Hematopoietic multipotent progenitor cell (in vitro differentiated cells): ENCODE results near the gene PITPNC1. TPM values are rescaled to one million over a fixed set of nuclear protein-coding genes. Genes with fewer than 3 reads are reported as not detected.
"Not testable (repeated sequence)": the region's sequence is repeated elsewhere in the genome, so short reads cannot be mapped to it uniquely, and the experiment has no call there.

ENCODE experiments used
- DNase-seq, 3 donors: peaks; one replicate each; pipeline ENCODE4 v3.0.0-alpha.2; 2011 to 2015; ENCODE audit warnings: low read depth in 2 of 3, low spot score in 2 of 3
- total RNA-seq: library from RNA; depleted of rRNA; stranded (reverse); fragments of >200 nt; gene quantifications from one replicate; pipeline ENCODE4 v1.2.3, GENCODE V29; 2012

The PITPNC1 gene
- total RNA-seq, 1 donor: 5.9 TPM

DNA sequence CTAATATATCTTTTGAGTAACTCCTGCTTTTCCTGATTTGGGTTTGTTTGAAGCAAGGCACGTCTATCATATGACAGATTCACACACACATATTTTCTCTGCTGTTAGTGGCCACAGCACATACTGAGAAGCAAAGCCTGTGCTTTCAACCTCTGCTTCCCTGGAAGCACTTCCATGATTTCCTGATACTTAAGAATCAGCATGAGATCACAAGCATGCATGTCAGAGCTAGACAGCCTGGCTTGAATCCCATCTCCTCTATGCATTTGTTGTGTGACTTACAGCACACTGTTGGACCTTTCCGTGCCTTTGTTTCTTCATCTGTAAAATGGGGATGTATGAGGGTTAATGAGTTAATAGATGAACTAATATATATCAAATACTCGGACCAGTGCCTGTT lies 189.6 kb downstream of the PITPNC1 start:
- DNase-seq: no peak

DNA sequence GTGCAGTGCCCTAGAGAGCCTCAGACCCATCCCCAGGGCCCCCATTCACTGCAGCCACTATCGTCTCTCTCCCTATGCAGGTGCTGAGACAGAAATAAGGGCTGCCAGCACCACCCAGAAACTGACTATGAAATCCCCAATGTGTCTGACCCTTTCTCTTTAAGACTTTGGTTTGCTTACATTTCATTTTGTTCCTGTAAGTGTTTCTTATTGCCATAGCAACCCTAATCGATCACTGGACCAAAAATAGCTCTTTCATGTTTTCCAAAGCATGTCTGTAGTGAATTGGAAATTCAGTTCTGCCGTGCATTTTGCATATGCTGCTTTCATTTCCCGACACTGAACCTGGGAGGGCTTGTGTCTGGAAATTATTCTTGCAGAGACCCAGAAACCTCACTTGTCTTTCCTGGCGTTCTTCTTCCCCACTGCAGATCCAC lies 192.0 kb downstream of the PITPNC1 start:
- no peak for DNase-seq

DNA sequence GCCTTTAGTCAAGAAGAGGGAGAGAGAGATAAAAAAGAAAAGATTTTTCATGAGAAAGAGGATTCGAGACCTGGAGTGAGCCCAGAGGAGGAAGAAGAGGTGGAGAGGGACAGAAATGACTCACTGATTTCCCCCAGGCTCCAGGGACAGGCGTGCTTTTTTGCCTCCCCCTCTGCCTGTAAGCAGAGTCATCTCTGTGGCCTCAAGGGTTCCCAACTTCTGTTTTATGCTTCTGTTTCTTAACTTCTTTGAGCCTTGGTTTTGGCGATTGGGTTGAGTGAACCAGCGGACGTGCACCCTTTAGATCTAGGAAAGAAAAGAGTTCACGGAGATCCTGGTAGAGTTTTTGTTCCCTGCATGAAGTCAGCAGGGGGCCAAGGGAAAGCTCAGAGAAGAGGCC lies 192.8 kb downstream of the PITPNC1 start:
- no peak for DNase-seq

DNA sequence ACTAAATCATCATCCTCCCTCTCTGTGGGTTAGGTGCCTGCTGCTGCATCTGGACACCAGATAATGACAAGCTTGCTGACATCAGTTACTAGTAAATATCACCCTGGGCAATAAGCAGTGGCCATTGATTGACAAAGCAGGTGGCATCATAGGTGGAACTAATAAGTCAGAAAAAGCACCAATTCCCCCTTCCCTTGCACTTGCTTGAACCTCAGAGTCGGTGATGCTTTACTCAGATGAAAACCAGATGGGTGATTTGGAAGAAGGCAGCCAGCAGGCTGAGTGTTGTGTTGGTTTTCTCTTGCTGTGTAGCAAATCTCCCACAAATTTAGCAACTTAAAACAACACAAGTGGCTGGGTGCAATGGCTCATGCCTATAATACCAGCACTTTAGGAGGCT lies 193.7 kb downstream of the PITPNC1 start:
- DNase-seq: no peak

DNA sequence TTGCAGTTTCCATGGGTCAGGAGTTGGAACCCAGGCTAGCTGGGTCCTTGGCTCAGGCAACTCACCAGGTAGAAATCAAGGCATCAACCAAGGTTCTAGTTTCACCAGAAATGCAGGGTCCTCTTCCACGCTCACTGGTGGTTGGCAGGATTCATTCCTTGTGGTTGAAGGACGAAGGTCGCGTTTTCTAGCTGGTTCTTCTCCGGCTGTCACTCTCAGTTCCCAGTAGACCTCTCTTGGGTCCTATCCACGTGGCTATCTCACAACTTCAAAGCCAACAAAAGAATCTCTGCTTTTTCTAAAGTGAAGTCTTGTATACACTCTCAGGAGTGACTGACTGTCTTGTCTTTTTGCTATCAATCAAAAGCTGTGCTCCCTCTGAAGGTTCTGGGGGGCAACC lies 194.4 kb downstream of the PITPNC1 start:
- no peak for DNase-seq

DNA sequence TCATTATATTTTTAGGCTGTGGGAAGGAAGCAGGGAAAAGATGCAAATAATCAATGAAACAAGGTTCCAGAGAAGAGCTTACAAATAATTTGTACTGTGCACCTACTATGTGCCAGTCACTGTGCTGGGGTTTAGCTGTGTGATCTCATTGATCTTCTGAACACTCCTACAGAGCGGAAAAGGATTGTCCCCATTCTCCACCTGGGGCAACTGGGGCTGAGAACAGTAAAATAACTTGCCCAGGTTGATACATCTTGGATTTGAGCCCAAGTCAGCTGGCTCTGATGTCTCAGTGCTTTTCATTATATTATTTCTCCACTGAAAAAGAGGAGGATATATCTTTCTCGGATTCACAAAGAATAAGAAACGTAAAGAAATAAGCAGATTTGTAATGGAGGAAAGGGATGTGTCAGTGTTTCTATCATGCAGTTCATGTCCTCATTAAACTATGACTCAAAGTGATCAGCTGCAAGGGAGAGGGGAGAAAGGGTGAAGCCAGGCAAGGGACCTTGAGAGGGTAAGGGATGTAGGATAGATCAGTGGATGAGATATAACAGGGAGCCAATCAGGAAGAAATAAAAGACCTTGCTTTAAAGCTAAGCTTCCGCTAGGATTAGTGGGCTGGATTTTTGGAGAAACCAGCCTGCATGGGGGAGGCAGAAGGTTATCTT lies 197.0 kb downstream of the PITPNC1 start:
- DNase-seq: no peak

DNA sequence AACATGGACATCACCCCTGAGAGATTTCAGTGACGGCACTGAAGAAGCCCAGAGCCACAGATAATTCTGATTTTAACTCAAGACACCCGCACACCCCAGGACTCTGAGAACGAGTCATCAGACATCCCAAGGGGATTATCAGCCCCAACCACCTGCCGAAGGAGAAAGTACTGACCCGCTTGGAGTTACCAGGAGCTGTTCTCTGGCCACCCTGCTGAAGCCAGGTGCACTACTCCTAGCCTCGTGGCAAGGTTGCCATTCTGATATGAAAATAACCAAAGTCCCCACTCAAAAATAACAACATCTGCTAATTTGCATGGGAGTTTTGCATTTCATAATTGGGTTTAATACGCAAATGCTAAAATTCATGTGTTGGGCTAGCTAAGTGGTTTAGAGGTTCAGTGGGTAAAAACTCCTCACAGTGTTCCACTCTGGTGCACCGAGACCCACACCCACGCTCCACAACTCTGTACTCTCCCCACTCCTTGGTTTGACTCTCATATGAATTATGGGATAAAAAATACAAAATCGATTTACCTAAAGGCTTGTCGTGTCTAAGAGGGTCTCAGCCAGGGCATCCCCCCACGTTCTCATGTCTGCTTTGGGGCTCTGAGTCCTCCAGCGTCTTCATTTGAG lies 197.7 kb downstream of the PITPNC1 start:
- DNase-seq: no peak

DNA sequence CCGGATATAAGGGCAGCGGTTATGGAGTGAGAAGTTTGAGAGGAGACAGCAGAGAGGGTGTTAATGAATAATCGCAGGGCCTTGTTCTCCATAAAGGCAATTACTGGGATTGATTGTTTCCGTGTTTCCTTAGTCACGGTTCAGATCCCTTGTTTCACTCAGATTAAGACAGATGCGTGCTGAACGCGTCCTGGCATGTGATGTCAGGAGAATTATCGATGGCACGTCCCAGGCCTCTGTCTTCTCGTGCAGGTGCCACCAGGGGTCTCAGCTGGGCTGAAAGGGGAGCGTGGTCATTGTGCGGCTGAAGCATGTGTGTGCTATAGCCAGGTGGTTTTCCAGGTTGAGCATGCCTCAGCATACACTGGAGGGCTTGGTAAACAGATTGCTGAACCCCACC lies 198.2 kb downstream of the PITPNC1 start:
- DNase-seq: no peak

DNA sequence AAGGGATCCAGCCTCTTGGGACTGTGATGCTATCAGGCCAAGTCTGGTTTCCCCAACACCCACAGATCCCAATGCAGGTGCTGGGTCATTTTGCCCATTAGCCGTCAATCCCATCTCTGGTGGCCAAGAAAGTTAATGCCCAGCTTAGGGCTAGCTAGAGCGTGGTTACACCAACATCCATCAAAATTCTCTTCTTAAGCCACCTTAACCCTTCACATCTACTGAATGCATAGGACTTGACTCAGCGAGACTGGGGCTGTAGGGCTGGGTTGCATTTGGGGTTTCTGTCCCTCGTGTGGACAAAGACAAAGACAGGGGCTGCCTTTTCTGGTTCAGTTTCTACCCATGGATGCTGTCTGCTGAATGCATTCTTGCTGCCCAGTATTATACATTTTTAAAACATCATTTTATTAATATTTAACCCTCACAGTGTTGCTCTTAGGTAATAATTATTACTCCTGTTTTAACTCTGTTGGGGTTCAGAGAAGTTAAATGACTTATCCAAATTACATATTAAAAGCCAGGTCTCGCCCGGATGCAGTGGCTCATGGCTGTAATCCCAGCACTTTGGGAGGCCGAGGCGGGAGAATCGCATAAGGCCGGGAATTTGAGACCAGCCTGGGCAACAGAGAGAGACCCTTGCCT lies 199.5 kb downstream of the PITPNC1 start:
- DNase-seq: no peak

DNA sequence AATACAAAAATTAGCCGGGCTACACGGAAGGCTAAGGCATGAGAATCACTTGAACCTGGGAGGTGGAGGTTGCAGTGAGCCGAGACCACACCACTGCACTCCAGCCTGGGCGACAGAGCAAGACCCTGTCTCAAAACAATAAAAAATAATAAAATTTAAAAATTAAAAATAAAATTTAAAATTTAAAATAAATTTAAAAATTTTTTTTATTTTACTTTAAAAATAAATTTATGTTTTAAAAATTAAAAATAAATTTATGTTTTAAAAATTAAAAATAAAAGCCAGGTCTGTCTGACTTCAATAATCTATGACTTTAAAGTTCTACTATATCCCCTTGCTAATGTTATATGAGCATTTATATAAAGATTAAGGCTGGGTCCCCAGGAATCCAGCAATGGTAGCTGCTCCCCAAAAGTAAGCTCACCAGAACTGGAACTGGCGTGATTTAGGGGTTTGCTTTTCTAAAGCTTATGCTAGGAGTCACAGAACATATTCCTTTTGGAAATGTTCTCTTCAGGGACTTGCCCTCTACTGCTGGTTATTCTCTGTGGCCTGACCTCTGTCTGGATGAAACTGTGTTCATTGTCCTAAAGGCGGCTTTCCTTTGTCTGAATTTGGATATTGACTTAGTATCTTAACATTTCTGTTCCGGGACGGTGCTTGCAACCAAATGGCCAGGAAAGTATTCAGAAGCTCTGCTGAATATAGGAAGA lies 200.5 kb downstream of the PITPNC1 start:
- DNase-seq: no peak

DNA sequence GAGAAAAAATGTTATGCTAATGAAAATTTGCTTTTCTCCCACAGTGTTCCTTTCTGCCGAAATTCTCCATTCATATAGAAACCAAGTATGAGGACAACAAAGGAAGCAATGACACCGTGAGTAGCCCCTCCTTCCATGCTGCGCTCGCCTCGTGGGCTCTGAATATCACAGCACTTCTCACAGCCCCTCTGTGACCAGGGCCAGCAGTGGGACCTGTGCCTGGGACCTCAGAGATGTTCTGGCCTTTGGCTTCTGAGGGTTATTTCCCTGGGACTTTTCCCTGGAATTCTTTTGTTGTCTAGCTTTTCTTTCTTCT lies 201.0 kb downstream of the PITPNC1 start:
- DNase-seq: no peak

DNA sequence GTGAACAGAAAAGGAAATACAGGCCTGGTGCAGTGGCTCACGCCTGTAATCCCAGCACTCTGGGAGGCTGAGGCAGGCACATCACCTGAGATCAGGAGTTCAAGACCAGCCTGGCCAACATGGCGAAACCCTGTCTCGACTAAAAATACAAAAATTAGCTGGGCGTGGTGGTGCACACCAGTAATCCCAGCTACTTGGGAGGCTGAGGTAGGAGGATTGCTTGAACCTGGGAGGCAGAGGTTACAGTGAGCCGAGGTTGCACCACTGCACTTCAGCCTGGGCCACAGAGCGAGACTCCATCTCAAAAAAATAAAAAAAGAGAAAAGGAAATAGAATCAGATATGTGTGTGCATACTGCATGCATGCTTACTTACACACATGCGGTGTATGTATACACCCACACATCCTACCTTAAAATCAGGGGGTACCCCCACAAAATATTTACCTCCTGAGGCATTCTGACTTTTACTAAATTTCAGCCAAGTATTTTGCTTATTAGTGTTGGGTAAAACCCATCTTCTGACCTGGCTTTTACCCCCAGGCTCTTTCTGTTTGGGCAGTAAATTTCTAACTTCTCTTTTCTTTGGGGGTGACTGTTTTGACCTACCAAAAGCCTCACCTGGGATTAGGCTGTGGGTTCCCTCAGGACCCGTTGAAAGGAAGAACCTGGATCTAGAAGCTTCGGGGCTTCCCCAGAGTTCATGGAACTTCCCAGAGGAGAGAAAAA lies 201.8 kb downstream of the PITPNC1 start:
- DNase-seq: not testable (repeated sequence)

DNA sequence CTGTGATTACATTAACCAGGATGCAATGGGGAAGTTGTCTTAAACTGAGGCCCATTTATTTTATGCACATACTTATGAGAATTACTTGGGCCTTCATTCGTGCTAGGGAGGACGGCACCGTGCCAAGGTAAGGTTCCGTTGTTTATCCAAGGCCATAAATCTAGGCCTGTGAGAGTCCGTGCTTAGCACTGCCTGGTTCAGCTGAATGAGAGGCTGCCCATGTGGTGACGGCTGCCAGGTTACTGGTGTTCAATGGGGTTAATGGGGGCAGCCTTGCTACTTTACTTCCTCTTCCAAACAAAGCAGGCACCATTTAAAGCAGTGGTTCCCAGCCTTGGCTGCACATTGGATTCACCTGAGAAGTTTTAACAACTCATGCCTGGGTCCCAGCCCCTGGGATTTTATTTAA lies 205.6 kb downstream of the PITPNC1 start:
- no peak for DNase-seq

DNA sequence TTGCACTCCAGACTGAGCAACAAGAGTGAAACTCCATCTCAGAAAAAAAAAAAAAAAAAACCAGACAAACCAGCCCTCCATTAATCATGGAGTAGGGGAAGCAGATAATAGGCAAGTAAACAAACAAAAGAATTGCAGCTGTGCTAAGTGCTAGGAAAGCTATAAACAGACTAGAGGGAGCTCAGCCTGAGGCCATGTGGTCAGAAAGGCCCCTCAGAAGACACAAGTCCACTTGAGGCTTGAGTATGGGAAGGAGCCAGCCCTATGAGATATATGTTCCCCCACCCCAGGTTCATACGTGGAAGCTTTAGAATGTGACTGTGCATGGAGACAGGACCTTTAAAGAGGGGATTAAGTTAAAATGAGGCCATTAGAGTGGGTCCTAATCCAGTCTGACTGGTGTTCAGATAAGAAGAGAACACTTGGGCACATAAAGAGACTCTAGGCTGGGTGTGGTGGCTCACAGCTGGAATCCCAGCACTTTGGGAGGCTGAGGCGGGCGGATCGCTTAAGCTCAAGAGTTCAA lies 208.1 kb downstream of the PITPNC1 start:
- DNase-seq: no peak

DNA sequence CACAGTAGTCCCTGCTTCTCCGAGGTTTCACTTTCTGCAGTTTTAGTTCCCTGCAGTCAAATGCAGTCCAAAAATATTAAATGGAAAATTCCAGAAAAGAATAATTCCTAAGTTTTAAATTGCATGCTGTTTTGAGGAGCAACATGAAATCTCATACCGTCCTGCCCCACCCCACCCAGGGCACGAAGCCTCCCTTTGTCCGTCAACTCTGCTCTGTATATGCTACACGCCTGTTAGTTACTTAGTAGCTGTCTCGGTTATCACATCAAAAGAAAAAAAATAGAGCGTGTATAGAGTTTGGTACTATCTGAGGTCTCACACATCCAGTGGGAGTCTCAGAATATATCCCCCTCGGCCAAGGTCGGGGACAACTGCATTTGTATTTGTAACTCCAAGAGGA lies 211.2 kb downstream of the PITPNC1 start:
- DNase-seq: no peak

DNA sequence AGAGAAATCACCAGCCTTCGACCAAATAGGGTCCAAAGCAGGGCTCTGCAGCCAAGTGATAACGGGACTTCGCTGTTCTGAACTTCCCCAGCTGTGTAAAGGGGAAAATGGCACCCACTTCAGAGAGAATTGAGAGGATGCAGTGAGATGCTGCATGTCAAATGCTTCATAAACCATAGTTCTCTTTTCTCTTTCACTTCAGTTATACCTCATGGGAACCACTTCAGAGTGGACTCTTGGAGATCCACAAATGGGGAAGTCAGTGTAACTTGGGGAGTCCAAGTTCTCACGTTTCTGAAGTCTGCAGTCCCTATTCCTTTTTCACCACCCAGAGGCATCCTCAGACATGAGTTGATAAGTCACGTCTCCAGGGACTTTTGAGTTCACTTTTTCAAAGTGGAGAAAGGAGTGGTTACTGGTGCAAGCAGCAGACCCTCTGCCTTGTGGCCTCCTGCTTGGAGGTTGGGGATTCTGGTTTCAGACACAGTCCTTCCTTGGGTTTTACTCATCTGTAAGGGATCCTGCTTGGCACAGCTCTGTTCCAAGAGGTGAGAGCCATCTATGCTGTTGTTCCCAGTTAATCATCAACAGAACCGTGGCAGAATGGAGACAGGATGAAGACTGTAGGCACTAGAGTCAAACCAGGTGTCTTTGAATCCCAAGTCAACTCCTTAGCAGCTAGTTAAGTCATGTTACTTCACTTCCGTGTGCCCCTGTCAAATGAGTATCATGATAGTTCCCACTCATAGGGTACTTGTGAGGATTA lies 217.2 kb downstream of the PITPNC1 start:
- DNase-seq: no peak

DNA sequence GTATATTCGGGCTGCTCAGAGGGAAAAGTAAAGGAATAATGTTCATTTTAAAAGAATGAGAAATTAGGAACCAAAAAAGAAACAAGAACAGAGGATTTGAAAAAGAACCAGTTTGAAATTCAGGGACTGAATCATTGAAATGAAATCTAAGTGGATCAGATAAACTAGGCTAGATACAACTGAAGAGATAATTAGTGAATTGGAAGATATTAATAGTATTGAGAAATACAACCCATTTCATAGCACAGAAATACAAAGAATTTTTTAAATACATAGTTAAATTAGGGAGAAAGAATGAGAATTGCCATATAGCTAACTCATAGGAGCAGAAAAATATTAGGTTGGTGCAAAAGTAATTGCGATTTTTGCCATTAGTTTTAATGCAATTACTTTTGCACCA lies 223.3 kb downstream of the PITPNC1 start:
- DNase-seq: no peak

DNA sequence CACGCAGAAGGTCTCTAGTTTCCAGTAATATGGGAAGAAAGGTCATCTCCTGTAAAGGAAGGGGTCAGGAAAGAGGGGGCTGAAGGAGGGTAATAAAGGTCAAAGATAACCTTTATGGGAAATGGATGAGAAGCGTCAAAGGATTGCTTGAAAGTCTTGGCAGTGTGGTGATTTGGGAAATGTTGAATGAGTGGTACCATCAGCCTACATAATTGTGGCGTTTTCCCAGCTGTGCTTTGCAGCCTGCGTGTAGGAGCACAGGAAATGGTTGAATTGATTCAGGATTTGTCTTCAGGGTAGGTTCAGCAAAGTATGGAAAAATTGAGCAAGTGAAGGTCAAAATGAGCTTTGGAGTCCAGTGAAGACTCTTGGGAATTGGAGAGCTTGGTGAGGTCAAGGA lies 224.8 kb downstream of the PITPNC1 start:
- no peak for DNase-seq

DNA sequence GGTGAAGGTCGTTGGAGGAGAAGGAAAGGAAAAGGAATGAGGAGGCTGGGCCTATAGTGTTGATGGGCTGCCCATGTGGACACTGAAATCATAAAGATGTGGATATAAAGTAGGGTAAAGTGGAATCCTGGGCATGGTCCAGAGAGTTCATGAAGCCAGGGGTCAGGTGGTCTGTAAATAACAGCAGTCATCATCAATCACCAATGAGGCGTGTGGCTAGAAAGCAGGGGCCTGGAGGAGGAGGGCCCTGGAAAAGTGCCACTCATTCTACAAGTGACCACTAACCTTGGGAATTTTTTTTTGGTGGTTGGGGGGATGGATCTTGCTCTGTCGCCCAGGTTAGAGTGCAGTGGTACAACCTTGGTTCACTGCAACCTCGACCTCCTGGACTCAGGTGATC lies 225.4 kb downstream of the PITPNC1 start:
- no peak for DNase-seq

DNA sequence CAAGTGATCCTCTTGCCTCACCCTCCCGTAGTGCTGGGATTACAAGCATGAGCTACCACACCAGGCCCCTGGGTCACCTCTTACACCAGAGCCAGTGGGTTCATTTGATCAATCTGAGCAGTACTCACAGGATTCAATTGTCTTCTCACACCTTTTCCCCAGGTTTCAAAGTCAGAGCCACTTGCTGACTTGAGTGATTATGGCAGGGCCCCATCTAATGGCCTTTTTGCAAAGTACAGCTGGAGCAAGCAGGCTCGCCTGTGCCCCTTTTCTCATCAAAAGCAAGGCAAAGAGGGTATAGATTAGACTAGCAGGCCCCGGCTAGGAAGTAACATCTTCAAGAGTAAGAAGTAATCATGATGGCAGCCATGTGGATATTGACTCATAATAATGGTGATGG lies 225.9 kb downstream of the PITPNC1 start:
- peak; percentile 6 to 52 (median 9) for DNase-seq
